ENCODE measurements around the gene EGR1. TPM values are rescaled to one million over a fixed set of nuclear protein-coding genes. Genes with fewer than 3 reads are reported as not detected.

The EGR1 gene
- total RNA-seq, 1 donor from 2014 or later, result 25.1 TPM

DNA sequence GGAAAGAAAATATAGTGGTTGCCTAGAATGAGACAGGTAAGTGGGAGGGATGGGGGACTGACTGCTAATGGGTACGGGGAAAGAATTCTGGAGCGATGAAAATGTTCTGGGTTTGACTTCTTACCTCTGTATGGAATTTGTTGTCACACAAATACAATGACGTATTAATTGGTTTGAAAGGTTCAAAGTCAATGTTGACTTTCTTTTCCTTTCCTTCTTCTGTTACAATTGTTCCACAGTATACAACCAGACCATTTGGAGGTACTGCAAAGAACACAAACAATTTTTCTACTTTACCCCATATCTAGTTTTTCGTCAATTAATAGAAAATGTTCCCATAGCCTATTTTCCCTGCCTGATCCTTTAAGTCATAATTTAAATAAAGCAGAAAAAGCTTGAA is 52.2 kb downstream of the EGR1 start:
- Histone ChIP-seq H3K36me3 (peaks cover 20% of the 10 kb centered on the region), H3K27ac (no peak overlapping the region), H3F3A (ENCODE audit: low read depth) (no peaks in the 10 kb centered on the region), H3K4me1 (no peaks in the 10 kb centered on the region), H3K4me2 (no peak overlapping the region), H4K20me1 (ENCODE audit: low read depth) (peaks cover 8% of the 10 kb centered on the region), H3K27me3 (no peaks in the 10 kb centered on the region), H3K9ac (no peak overlapping the region), H3K4me3 (no peak overlapping the region), H3K79me2 (ENCODE audit: low read depth) (peaks cover 53% of the 10 kb centered on the region), H3K9me3 (ENCODE audit: low read depth) (no peaks in the 10 kb centered on the region), H2AFZ (replicated peaks) (no peak overlapping the region)
- DNase-seq (ENCODE audit: low spot score), result no peak
- TF ChIP-seq, protein P1, sequence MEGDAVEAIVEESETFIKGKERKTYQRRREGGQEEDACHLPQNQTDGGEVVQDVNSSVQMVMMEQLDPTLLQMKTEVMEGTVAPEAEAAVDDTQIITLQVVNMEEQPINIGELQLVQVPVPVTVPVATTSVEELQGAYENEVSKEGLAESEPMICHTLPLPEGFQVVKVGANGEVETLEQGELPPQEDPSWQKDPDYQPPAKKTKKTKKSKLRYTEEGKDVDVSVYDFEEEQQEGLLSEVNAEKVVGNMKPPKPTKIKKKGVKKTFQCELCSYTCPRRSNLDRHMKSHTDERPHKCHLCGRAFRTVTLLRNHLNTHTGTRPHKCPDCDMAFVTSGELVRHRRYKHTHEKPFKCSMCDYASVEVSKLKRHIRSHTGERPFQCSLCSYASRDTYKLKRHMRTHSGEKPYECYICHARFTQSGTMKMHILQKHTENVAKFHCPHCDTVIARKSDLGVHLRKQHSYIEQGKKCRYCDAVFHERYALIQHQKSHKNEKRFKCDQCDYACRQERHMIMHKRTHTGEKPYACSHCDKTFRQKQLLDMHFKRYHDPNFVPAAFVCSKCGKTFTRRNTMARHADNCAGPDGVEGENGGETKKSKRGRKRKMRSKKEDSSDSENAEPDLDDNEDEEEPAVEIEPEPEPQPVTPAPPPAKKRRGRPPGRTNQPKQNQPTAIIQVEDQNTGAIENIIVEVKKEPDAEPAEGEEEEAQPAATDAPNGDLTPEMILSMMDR (IDR thresholded peaks at IDR 0.05), result no peak
- TF ChIP-seq EZH2phosphoT487 (IDR thresholded peaks at IDR 0.05) (no peak), EZH2 (IDR thresholded peaks at IDR 0.05) (no peak)
- Mint-ChIP-seq H3K4me1 (no peaks in the 10 kb centered on the region), H3K4me3 (no peak overlapping the region), H3K27me3 (ENCODE audit: insufficient read depth, low read depth) (no peaks in the 10 kb centered on the region), H3K9me3 (no peaks in the 10 kb centered on the region), H3K27ac (no peak overlapping the region), H3K36me3 (peaks cover 22% of the 10 kb centered on the region)

Small RNA genes within 50 kb of the gene (small RNA-seq; reads per million reads assigned to genes)
- gene AC113403.1, result not detected

Other genes starting within 250 kb of the EGR1 start
- gene GFRA3, start 190.9 kb upstream of the EGR1 start, total RNA-seq (ENCODE audit: low replicate concordance), result not detected in 2 replicates
- 45.8 and 48.6 TPM in 2 replicates for gene CDC25C, start 133.7 kb upstream of the EGR1 start, total RNA-seq (ENCODE audit: low replicate concordance)
- 68.0 and 72.5 TPM in 2 replicates for gene FAM53C, start 127.2 kb upstream of the EGR1 start, total RNA-seq (ENCODE audit: low replicate concordance)
- gene KDM3B, start 112.8 kb upstream of the EGR1 start, total RNA-seq (ENCODE audit: low replicate concordance), result 130 and 136 TPM in 2 replicates
- gene REEP2, start 26.4 kb upstream of the EGR1 start, total RNA-seq (ENCODE audit: low replicate concordance), result 17.4 and 56.3 TPM in 2 replicates
- gene ETF1, start 77.8 kb downstream of the EGR1 start, total RNA-seq (ENCODE audit: low replicate concordance), result 85.5 and 116 TPM in 2 replicates
- 259 and 276 TPM in 2 replicates for gene HSPA9, start 109.9 kb downstream of the EGR1 start, total RNA-seq (ENCODE audit: low replicate concordance)